GM12892 (cell line): Measurements from ENCODE around the gene BGLAP.

Experiments used
- DNase-seq: peaks from one replicate; pipeline ENCODE4 v3.0.0; 2011; ENCODE audit not compliant: insufficient read length
- FAIRE-seq: peaks from 2 replicates; lab custom pipeline; 2011; peaks lifted over from hg19 to GRCh38; lab: Jason Lieb, UNC
- POLR2A ChIP-seq: IDR thresholded peaks from 2 replicates; pipeline ENCODE4 v1.6.1; 2011; ENCODE audit warnings: low read depth, low read length, control low read depth
- POLR2AphosphoS5 ChIP-seq: IDR thresholded peaks from 2 replicates; pipeline ENCODE4 v1.6.1; 2011; ENCODE audit warnings: low read depth, low read length, control low read depth
- TAF1 ChIP-seq: IDR thresholded peaks from 2 replicates; pipeline ENCODE4 v1.6.1; 2011; ENCODE audit warnings: low read depth, mild to moderate bottlenecking, control low read depth, low read length, borderline replicate concordance

BGLAP gene

GRCh38 chr1:156285437-156285836 is 43.5 kb downstream of the BGLAP start:
- no peak for DNase-seq
- TF ChIP-seq POLR2A (no peak), POLR2AphosphoS5 (no peak), TAF1 (no peak)
- FAIRE-seq = no peak

GRCh38 chr1:156286061-156286460 is 44.1 kb downstream of the BGLAP start:
- DNase-seq (no peak), FAIRE-seq (no peak)
- TF ChIP-seq POLR2A = no peak
- TF ChIP-seq POLR2AphosphoS5 = no peak
- no peak for TF ChIP-seq TAF1

GRCh38 chr1:156289857-156290256 is 47.9 kb downstream of the BGLAP start:
- no peak for DNase-seq
- peak; percentile 24 for FAIRE-seq
- no peak for TF ChIP-seq TAF1
- TF ChIP-seq POLR2A = no peak
- TF ChIP-seq POLR2AphosphoS5 = no peak

GRCh38 chr1:156291226-156292061 is 49.5 kb downstream of the BGLAP start:
- DNase-seq (peak; percentile 58), FAIRE-seq (no peak)
- no peak for TF ChIP-seq TAF1
- no peak for TF ChIP-seq POLR2AphosphoS5
- TF ChIP-seq POLR2A = no peak
